Skeletal muscle tissue (tissue), 4 donors: ENCODE measurements around the gene SPINK8. TPM values are rescaled to one million over a fixed set of nuclear protein-coding genes. Genes with fewer than 3 reads are reported as not detected.
"Not testable (repeated sequence)": the region's sequence is repeated elsewhere in the genome, so short reads cannot be mapped to it uniquely, and the experiment has no call there.

ENCODE experiments used
- H3K27ac ChIP-seq: one replicate; pipeline ENCODE4 v1.7.0; 2013; ENCODE audit warnings: mild to moderate bottlenecking, low read depth, low read length, inconsistent platforms
- H3K27me3 ChIP-seq, 3 donors: one replicate each; pipeline ENCODE4 v1.7.0; 2013; ENCODE audit warnings: low read length in 3 of 3; ENCODE audit not compliant: control insufficient read depth in 3 of 3, insufficient read depth in 3 of 3
- H3K36me3 ChIP-seq, 3 donors: one replicate each; pipeline ENCODE4 v1.7.0; 2013; ENCODE audit warnings: low read length in 3 of 3; ENCODE audit not compliant: control insufficient read depth in 3 of 3, insufficient read depth in 3 of 3
- H3K4me1 ChIP-seq, 3 donors: one replicate each; pipeline ENCODE4 v1.7.0; 2013; ENCODE audit warnings: low read length in 3 of 3, mild to moderate bottlenecking in 3 of 3; ENCODE audit not compliant: control insufficient read depth in 3 of 3, insufficient read depth in 3 of 3
- H3K4me3 ChIP-seq, 3 donors: one replicate each; pipeline ENCODE4 v1.7.0; 2013; ENCODE audit warnings: low read length in 3 of 3
- H3K9ac ChIP-seq, 3 donors: one replicate each; pipeline ENCODE4 v1.7.0; 2013; ENCODE audit warnings: low read length in 3 of 3, mild to moderate bottlenecking in 3 of 3, moderate library complexity in 2 of 3, low read depth in 1 of 3
- H3K9me3 ChIP-seq, 3 donors: one replicate each; pipeline ENCODE4 v1.7.0; 2013; ENCODE audit warnings: low read length in 3 of 3; ENCODE audit not compliant: control insufficient read depth in 3 of 3
- total RNA-seq: library from RNA; depleted of rRNA; stranded (reverse); fragments of >200 nt; gene quantifications from one replicate; pipeline ENCODE4 v1.2.3, GENCODE V29; 2014
- donor health status: Osteomylitis.

SPINK8 gene
- total RNA-seq, 1 donor from 2014 or later: not detected

DNA sequence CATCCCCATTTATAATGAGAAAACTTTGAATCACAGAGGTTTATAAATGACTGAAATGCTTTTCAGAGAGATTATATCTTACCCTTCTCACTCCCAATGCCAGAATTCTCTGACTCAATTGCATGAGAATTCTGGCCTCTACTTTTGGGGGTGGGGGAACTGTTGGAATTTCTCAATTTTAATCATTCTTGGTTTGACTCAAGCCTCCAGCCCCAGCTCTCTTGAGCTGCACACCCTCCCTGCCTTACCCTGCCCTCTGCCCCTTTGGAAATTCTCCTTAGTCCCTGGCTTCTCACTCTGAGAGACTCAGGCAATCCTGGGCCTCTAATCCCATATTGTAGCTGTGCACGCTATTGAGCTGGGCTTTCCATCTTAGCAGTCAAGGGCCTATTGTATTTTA, 48.3 kb downstream of the SPINK8 start:
- no peak overlapping the region for H3K4me3 ChIP-seq
- H3K36me3 ChIP-seq: peaks cover 0 to 7% (median 3%) of the 10 kb centered on the region in 3 donors
- no peaks in the 10 kb centered on the region for H3K27me3 ChIP-seq
- no peaks in the 10 kb centered on the region for H3K4me1 ChIP-seq
- no peak overlapping the region for H3K9ac ChIP-seq
- no peak overlapping the region for H3K27ac ChIP-seq
- H3K9me3 ChIP-seq: no peaks in the 10 kb centered on the region

DNA sequence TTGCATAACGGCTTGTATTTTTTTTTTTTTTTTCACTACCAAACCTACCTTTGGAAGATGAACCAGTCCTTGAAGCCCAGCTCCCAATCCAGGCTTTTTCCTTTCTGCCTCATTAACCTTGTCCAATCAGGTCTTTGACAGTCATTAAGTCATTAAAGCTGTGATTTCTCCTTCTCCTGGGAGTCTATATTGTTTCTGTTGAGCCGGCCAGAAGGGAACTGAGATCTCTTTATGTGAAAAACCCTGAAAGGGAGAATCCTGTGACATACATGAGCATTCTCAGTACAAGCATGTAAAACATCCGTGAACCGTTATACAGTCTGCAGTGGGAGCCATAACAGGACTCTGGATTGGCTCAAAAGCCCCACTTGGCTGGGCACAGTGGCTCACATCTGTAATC, 52.6 kb downstream of the SPINK8 start:
- no peaks in the 10 kb centered on the region for H3K9me3 ChIP-seq
- H3K9ac ChIP-seq: no peak overlapping the region
- H3K36me3 ChIP-seq: no peaks in the 10 kb centered on the region

DNA sequence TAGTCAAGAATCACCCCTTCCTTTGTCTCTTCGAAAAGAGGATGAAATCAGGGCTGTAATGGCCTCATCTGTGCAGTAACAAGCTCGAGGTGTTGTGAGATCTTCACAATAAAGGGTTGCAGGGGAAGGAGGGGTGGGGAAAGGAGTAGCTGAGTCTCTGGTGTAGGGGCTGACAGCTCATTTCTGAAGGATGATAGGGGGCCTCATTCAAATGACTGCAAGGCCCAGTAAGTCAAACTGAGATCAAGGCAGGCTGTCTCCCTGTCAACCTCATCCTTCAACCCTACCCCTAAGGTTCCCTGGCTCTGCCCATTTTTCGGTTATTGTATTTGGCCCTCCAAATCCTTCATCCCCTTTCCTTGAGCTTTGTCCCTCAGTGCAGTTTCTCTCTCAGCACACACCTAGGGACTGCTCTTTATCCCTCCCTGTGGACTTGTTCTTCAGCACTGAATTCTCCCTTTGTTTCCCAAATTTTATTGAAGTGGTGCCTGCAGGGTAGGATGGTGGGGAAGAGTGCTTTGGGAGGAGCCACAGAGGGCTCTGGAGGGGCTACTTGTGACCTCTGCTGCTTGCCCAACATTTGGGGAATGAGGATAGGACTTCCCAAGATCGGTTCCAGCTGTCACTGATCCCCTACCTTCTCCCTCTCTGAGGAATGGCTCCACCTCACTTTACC, 54.4 kb downstream of the SPINK8 start:
- Histone ChIP-seq H3K4me1 (no peaks in the 10 kb centered on the region), H3K4me3 (no peak overlapping the region), H3K27ac (no peak overlapping the region), H3K36me3 (no peaks in the 10 kb centered on the region), H3K27me3 (no peaks in the 10 kb centered on the region), H3K9ac (no peak overlapping the region), H3K9me3 (no peaks in the 10 kb centered on the region)

More for the DNA sequence above, 52.6 kb downstream of the SPINK8 start:
- no peaks in the 10 kb centered on the region for H3K4me1 ChIP-seq
- no peak overlapping the region for H3K4me3 ChIP-seq
- H3K27me3 ChIP-seq: no peaks in the 10 kb centered on the region
- H3K27ac ChIP-seq: no peak overlapping the region

DNA sequence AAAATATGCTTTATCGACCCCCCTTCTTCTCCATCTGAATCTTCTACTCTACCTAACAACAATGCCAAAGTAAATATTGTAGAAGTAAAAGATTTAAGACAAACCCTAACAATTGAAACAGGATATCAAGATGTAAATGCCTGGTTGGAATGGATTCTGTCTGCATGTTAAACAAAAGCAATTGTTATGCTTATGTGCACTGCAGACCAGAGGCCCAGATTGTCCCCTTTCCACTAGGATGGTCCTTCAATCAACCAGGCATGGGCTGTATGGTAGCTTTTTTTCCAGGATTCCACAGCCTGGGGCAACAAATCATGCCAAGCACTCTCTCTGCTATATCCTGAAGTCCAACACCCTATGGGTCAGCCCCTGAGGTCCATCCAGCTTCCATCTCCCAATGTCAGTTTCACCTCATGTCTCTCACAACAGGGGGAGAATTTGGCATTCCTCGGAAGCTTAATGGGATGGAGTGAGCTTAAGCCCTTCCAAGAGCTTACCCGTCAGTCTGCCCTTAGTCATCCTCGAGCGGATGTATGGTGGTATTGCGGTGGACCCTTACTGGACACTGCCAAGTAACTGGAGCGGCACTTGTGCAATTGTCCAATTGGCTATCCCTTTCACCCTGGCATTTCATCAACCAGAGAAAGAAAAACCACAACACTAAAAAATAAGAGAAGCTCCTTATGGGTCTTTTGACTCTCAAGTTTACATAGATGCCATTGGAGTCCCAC, 56.4 kb downstream of the SPINK8 start:
- Histone ChIP-seq H3K4me3 (no peak overlapping the region), H3K9ac (no peak overlapping the region), H3K27ac (no peak overlapping the region), H3K36me3 (no peaks in the 10 kb centered on the region), H3K27me3 (no peaks in the 10 kb centered on the region), H3K9me3 (no peaks in the 10 kb centered on the region), H3K4me1 (no peaks in the 10 kb centered on the region)

DNA sequence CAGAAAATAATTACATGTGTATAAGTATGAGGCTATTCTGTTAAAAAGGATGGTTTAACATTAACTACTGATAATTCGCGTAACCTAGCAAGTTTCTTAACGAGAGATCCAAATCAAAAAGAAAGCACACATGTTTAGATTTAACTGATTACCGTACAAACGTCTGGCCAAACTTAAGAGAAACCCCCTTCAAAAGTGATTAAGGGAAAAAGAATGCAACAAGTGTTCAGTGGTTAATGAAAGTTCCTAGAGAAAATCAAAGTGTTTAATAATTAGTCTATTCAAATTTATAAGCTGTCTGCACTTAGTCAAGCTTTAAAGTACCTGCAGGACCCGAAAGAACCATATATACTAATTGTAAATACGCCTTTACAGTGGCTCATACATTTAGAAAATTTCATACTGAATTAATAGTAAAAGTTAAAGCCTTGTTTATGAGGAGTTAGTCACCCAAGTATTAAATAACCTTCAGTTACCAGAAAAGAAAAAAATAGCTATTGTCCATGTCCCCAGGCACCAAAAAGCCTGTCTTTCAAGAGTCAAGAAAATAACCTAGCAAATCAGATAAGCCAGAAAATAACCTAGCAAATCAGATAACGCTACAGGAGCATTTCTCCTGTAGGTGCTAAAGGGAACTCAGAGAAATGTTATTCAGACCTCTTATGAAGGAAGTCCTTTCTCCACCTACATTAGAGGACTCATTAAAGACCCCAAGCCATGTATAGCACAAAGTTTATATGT, 58.0 kb downstream of the SPINK8 start:
- Histone ChIP-seq H3K9ac (no peak overlapping the region), H3K36me3 (no peaks in the 10 kb centered on the region), H3K9me3 (no peaks in the 10 kb centered on the region), H3K27ac (no peak overlapping the region), H3K27me3 (no peaks in the 10 kb centered on the region), H3K4me3 (no peak overlapping the region), H3K4me1 (no peaks in the 10 kb centered on the region)

DNA sequence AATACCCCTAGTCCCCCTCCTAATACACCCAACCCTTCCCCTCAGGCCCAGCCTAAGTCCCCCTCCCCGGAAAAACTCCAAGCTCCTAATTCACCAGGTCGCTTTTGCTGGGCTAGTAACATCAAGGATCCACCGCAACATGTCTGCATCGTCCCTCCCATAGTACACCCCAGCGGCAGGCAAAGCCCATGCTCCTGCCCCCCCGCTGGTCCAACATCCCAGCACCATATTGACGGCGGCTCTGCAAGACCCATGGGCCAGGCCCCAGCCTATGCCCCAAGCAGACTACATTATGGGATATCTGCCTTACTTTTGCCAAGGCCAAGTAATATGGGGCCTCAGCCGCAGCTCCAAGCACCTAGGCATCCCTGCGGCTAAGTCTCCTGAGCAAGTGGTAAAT, 59.0 kb downstream of the SPINK8 start:
- peaks cover 0 to 4% (median 4%) of the 10 kb centered on the region in 3 donors for H3K36me3 ChIP-seq
- no peak overlapping the region for H3K9ac ChIP-seq
- no peaks in the 10 kb centered on the region for H3K4me1 ChIP-seq
- H3K9me3 ChIP-seq: no peaks in the 10 kb centered on the region
- no peak overlapping the region for H3K4me3 ChIP-seq
- H3K27ac ChIP-seq: no peak overlapping the region
- no peaks in the 10 kb centered on the region for H3K27me3 ChIP-seq

DNA sequence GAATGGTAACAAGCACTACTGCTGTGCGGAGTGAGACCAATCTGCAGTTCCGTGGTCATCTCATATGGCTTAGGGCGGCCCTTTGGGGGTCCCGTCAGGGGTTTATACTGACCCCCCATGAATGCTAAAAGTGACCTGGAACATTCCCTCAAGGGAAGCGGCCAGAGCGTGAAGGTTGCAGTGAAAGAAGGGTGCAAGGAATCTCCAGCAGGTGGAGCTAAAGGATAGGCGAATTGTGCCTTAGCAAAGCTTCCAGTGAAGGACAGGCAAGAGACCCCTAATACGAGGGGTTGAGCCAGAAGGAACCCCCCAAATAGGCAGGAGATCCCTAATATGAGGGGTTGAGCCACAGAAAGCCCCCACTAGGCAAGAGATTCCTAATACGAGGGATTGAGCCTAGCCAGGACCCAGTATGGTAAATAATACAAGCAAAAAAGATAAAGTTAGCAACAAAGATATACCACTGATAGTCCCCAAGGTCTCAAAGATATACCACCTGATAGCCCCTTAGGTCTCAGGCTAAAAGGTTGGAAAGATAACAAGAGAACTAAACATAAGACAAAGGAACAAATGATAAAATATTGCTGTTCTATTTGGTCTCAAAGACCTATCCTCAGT, 59.8 kb downstream of the SPINK8 start:
- Histone ChIP-seq H3K36me3 (peaks cover 5 to 12% (median 11%) of the 10 kb centered on the region in 3 donors), H3K27ac (no peak overlapping the region), H3K9ac (no peak overlapping the region), H3K4me3 (no peak overlapping the region), H3K9me3 (no peaks in the 10 kb centered on the region), H3K27me3 (no peaks in the 10 kb centered on the region), H3K4me1 (no peaks in the 10 kb centered on the region)

DNA sequence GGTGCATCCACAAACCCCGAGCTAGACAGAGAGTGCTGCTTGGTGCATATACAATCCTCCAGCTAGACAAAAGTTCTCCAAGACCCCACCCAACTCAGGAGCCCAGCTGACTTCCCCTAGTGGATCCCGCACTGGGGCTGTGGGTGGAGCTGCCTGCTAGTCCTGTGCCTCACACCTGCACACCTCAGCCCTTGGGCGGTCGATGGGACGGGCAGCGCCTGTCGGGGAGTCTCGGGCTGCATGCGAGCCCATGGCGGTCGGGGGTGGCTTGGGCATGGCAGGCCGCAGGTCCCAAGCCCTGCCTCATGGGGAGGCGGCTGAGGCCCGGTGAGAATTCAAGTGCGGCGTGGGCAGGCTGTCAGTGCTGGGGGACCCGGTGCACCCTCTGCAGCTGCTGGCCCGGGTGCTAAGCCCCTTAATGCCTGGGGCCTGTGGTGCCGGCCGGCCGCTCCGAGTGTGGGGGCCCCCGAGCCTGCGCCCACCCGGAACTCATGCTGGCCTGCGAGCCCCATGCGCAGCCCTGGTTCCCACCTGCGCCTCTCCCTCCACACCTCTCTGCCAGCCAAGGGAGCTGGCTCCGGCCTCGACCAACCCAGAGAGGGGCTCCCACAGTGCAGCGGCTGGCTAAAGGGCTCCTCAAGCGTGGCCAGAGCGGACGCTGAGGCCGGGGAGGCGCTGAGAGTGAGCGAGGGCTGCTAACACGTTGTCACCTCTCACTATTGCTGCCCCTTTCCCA, 61.5 kb downstream of the SPINK8 start:
- Histone ChIP-seq H3K27ac (no peak overlapping the region), H3K4me1 (peaks cover 0 to 3% (median 0%) of the 10 kb centered on the region in 3 donors), H3K9ac (no peak overlapping the region)

DNA sequence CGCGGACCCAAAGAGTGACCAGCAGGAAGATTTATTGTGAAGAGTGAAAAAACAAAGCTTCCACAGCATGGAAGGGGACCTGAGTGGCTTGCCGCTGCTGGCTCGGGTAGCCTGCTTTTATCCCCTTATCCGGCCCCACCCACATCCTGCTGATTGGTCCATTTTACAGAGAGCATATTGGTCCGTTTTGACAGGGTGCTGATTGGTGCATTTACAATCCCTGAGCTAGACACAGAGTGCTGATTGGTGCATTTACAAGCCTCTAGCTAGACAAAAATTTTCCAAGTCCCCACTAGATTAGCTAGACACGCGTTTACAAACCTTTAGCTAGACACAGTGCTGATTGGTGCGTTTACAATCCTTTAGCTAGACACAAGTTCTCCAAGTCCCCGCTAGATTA, 62.2 kb downstream of the SPINK8 start:
- not testable (repeated sequence) for H3K27ac ChIP-seq, H3K4me1 ChIP-seq, H3K4me3 ChIP-seq, H3K27me3 ChIP-seq, H3K9me3 ChIP-seq, H3K9ac ChIP-seq
- H3K36me3 ChIP-seq: peaks cover 11 to 23% (median 21%) of the 10 kb centered on the region in 3 donors

More for the DNA sequence above, 61.5 kb downstream of the SPINK8 start:
- Histone ChIP-seq H3K9me3 (no peaks in the 10 kb centered on the region), H3K36me3 (peaks cover 11 to 21% (median 21%) of the 10 kb centered on the region in 3 donors), H3K4me3 (no peak overlapping the region), H3K27me3 (no peaks in the 10 kb centered on the region)
